ENCODE data around the gene ZNF773. TPM values are rescaled to one million over a fixed set of nuclear protein-coding genes. Genes with fewer than 3 reads are reported as not detected.

The ZNF773 gene
- total RNA-seq, 4 donors from 2014 or later = 7.1 to 18.9 (median 16.6) TPM

GRCh38 chr19:57527136-57527881, 27.6 kb downstream of the ZNF773 start, which contains the start of gene ZNF549:
Gene ZNF549, plus strand, starts transcription at chr19:57527356. Its CDS starts 218 bp downstream, at chr19:57527574.
- peak; percentile 97 for DNase-seq (ENCODE audit: extremely low spot score)
- H3K27ac ChIP-seq (replicated peaks in 1 of 4) = peak within 1 kb of the TSS; percentile 79 to 89 (median 82)
- H3K4me1 ChIP-seq = peaks cover 12 to 18% (median 15%) of the 10 kb centered on the region in 4 donors
- H3K27me3 ChIP-seq = no peaks in the 10 kb centered on the region
- WGBS = 4% methylated on average over 28 of the region's 64 CpGs
- H3K36me3 ChIP-seq = peaks cover 15 to 21% (median 16%) of the 10 kb centered on the region in 4 donors
- peaks cover 0 to 25% (median 17%) of the 10 kb centered on the region in 4 donors for H3K9me3 ChIP-seq
- TF ChIP-seq POLR2AphosphoS5 (IDR thresholded peaks at IDR 0.05) (peak; percentile 74 to 93), EP300 (IDR thresholded peaks at IDR 0.05) (no peak), POLR2A (IDR thresholded peaks at IDR 0.05; ENCODE audit: low read depth) (no peak)
- peak within 1 kb of the TSS; percentile 75 to 92 (median 80) for H3K4me3 ChIP-seq
- intact Hi-C loops (cut with DNase I) = no loop called here

GRCh38 chr19:57537953-57538547, 38.3 kb downstream of the ZNF773 start:
- WGBS = 98% methylated on average over 7 of the region's 7 CpGs
- peaks cover 79 to 100% (median 93%) of the 10 kb centered on the region in 4 donors for H3K36me3 ChIP-seq

GRCh38 chr19:57546513-57546912, 46.8 kb downstream of the ZNF773 start:
- TF ChIP-seq, protein P1, sequence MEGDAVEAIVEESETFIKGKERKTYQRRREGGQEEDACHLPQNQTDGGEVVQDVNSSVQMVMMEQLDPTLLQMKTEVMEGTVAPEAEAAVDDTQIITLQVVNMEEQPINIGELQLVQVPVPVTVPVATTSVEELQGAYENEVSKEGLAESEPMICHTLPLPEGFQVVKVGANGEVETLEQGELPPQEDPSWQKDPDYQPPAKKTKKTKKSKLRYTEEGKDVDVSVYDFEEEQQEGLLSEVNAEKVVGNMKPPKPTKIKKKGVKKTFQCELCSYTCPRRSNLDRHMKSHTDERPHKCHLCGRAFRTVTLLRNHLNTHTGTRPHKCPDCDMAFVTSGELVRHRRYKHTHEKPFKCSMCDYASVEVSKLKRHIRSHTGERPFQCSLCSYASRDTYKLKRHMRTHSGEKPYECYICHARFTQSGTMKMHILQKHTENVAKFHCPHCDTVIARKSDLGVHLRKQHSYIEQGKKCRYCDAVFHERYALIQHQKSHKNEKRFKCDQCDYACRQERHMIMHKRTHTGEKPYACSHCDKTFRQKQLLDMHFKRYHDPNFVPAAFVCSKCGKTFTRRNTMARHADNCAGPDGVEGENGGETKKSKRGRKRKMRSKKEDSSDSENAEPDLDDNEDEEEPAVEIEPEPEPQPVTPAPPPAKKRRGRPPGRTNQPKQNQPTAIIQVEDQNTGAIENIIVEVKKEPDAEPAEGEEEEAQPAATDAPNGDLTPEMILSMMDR (IDR thresholded peaks at IDR 0.05) = no peak
- no peak for TF ChIP-seq EP300 (IDR thresholded peaks at IDR 0.05)
- no peak for TF ChIP-seq POLR2AphosphoS5 (IDR thresholded peaks at IDR 0.05)
- TF ChIP-seq POLR2A (IDR thresholded peaks at IDR 0.05; ENCODE audit: low read depth) = no peak
- DNase-seq (ENCODE audit: extremely low spot score) = no peak
- Histone ChIP-seq H3K27me3 (no peaks in the 10 kb centered on the region), H3K4me3 (no peak overlapping the region), H3K4me1 (no peaks in the 10 kb centered on the region), H3K36me3 (peaks cover 90 to 100% (median 96%) of the 10 kb centered on the region in 4 donors), H3K9me3 (peaks cover 21 to 100% (median 98%) of the 10 kb centered on the region in 4 donors), H3K27ac (replicated peaks in 1 of 4) (no peak overlapping the region)
- WGBS = 100% methylated on average over 1 of the region's 1 CpG
- intact Hi-C loops (cut with DNase I) = no loop called here

More at GRCh38 chr19:57537953-57538547, 38.3 kb downstream of the ZNF773 start:
- no peaks in the 10 kb centered on the region for H3K27me3 ChIP-seq
- intact Hi-C loops (cut with DNase I) = no loop called here
- H3K27ac ChIP-seq (replicated peaks in 1 of 4) = no peak overlapping the region
- DNase-seq (ENCODE audit: extremely low spot score) = no peak
- TF ChIP-seq POLR2A (IDR thresholded peaks at IDR 0.05; ENCODE audit: low read depth) (no peak), POLR2AphosphoS5 (IDR thresholded peaks at IDR 0.05) (no peak), EP300 (IDR thresholded peaks at IDR 0.05) (no peak)
- TF ChIP-seq, protein P1 (IDR thresholded peaks at IDR 0.05) = no peak
- H3K4me3 ChIP-seq = no peak overlapping the region
- H3K4me1 ChIP-seq = no peaks in the 10 kb centered on the region
- H3K9me3 ChIP-seq = peaks cover 37 to 100% (median 99%) of the 10 kb centered on the region in 4 donors

DNA sequence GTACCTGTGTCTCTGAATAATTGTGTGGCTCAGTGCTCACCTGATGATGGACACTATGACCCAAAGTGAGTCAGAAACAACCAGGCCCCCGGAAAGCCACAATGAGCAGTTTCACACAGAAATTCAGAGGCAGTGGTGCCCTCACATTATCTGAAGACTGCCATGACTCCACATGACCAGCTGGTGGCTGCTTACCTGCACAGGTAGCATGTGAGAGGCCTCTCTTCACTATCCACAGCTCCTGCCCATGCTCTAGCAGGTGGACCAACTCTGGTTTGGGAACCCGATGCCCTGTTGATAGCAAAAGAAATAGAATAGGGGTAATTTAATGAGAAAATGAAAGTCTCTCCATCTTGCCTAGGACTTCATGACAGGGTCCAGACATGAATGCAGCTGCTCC, 52.7 kb downstream of the ZNF773 start:
- Histone ChIP-seq H3K4me3 (no peak overlapping the region), H3K9me3 (peaks cover 3 to 87% (median 74%) of the 10 kb centered on the region in 4 donors), H3K27ac (replicated peaks in 1 of 4) (no peak overlapping the region), H3K4me1 (peaks cover 0 to 2% (median under 1%) of the 10 kb centered on the region in 4 donors), H3K27me3 (no peaks in the 10 kb centered on the region), H3K36me3 (peaks cover 84 to 91% (median 91%) of the 10 kb centered on the region in 4 donors)
- WGBS = 100% methylated on average over 2 of the region's 2 CpGs
- TF ChIP-seq POLR2AphosphoS5 (IDR thresholded peaks at IDR 0.05) (no peak), EP300 (IDR thresholded peaks at IDR 0.05) (no peak), POLR2A (IDR thresholded peaks at IDR 0.05; ENCODE audit: low read depth) (no peak)
- TF ChIP-seq, protein P1 (IDR thresholded peaks at IDR 0.05) = no peak
- no peak for DNase-seq (ENCODE audit: extremely low spot score)
- intact Hi-C loops (cut with DNase I) = no loop called here

- no peak overlapping the region for H3K27ac ChIP-seq (replicated peaks in 1 of 4)
- no peak overlapping the region for H3K4me3 ChIP-seq
- 79% methylated on average over 5 of the region's 5 CpGs for WGBS
- peaks cover 33 to 39% (median 39%) of the 10 kb centered on the region in 4 donors for H3K36me3 ChIP-seq
- H3K9me3 ChIP-seq = peaks cover 0 to 45% (median 27%) of the 10 kb centered on the region in 4 donors
- no peak for TF ChIP-seq EP300 (IDR thresholded peaks at IDR 0.05)
- TF ChIP-seq, protein P1 (IDR thresholded peaks at IDR 0.05) = no peak
- no peak for TF ChIP-seq POLR2AphosphoS5 (IDR thresholded peaks at IDR 0.05)
- no peak for TF ChIP-seq POLR2A (IDR thresholded peaks at IDR 0.05; ENCODE audit: low read depth)
- intact Hi-C loops (cut with DNase I) = no loop called here
- H3K27me3 ChIP-seq = no peaks in the 10 kb centered on the region
- peaks cover 21 to 25% (median 24%) of the 10 kb centered on the region in 4 donors for H3K4me1 ChIP-seq
- DNase-seq (ENCODE audit: extremely low spot score) = no peak
Observed at GRCh38 chr19:57557659-57558058, 57.9 kb downstream of the ZNF773 start.
